Trophoblast cell (in vitro differentiated cells and primary cell): ENCODE data around the gene MORN3.

Experiments
- DNase-seq, 2 donors: peaks; one replicate each; pipeline ENCODE4 v3.0.0-alpha.2; 2016
- H2AFZ ChIP-seq: 2 replicates; pipeline ENCODE4 v1.6.1; 2013; ENCODE audit warnings: low read length, moderate library complexity, mild to moderate bottlenecking; ENCODE audit not compliant: insufficient read depth, poor library complexity
- H2AK5ac ChIP-seq: 2 replicates; pipeline ENCODE4 v1.6.1; 2013; ENCODE audit warnings: mild to moderate bottlenecking, low read length
- H2BK120ac ChIP-seq: 2 replicates; pipeline ENCODE4 v1.6.1; 2013; ENCODE audit warnings: low read length, mild to moderate bottlenecking, moderate library complexity; ENCODE audit not compliant: insufficient read depth, poor library complexity
- H2BK12ac ChIP-seq: 2 replicates; pipeline ENCODE4 v1.6.1; 2013; ENCODE audit warnings: mild to moderate bottlenecking, low read length, moderate library complexity
- H2BK5ac ChIP-seq: 2 replicates; pipeline ENCODE4 v1.6.1; 2013; ENCODE audit warnings: low read length, low read depth, moderate library complexity, mild to moderate bottlenecking; ENCODE audit not compliant: poor library complexity
- H3K14ac ChIP-seq: 2 replicates; pipeline ENCODE4 v1.6.1; 2013; ENCODE audit warnings: mild to moderate bottlenecking, low read length
- H3K18ac ChIP-seq: 2 replicates; pipeline ENCODE4 v1.6.1; 2013; ENCODE audit warnings: mild to moderate bottlenecking, low read length
- H3K23ac ChIP-seq: 2 replicates; pipeline ENCODE4 v1.6.1; 2013; ENCODE audit warnings: low read length
- H3K27ac ChIP-seq: 2 replicates; pipeline ENCODE4 v1.5.1; 2013; ENCODE audit warnings: low read depth, mild to moderate bottlenecking, inconsistent platforms, low read length, moderate library complexity
- H3K27me3 ChIP-seq: 2 replicates; pipeline ENCODE4 v1.6.1; 2013; ENCODE audit warnings: inconsistent platforms, mild to moderate bottlenecking, low read length, moderate library complexity; ENCODE audit not compliant: insufficient read depth
- H3K36me3 ChIP-seq, 2 experiments: 1 replicate in 1 of 2; 2 replicates in 1 of 2; pipeline ENCODE4 v1.6.1; 2013; ENCODE audit warnings: low read length in 2 of 2, mild to moderate bottlenecking in 2 of 2, moderate library complexity in 1 of 2; ENCODE audit not compliant: insufficient read depth in 2 of 2, control insufficient read depth in 1 of 2
- H3K4ac ChIP-seq: 2 replicates; pipeline ENCODE4 v1.6.1; 2013; ENCODE audit warnings: low read depth, mild to moderate bottlenecking, low read length, moderate library complexity
- H3K4me1 ChIP-seq, 2 experiments: 1 replicate in 1 of 2; 2 replicates in 1 of 2; pipeline ENCODE4 v1.6.1; 2013; ENCODE audit warnings: low read length in 2 of 2, mild to moderate bottlenecking in 2 of 2, moderate library complexity in 1 of 2; ENCODE audit not compliant: insufficient read depth in 2 of 2, control insufficient read depth in 1 of 2
- H3K4me2 ChIP-seq: 2 replicates; pipeline ENCODE4 v1.6.1; 2013; ENCODE audit warnings: inconsistent platforms, mild to moderate bottlenecking, low read length, moderate library complexity
- H3K4me3 ChIP-seq: 2 replicates; pipeline ENCODE4 v1.5.1; 2013; ENCODE audit warnings: mild to moderate bottlenecking, low read depth, low read length, inconsistent platforms
- H3K79me1 ChIP-seq: one replicate; pipeline ENCODE4 v1.6.1; 2013; ENCODE audit warnings: low read length
- H3K79me2 ChIP-seq: 2 replicates; pipeline ENCODE4 v1.6.1; 2013; ENCODE audit warnings: low read length, mild to moderate bottlenecking; ENCODE audit not compliant: control insufficient read depth, insufficient read depth, poor library complexity
- H3K9ac ChIP-seq: 2 replicates; pipeline ENCODE4 v1.6.1; 2013; ENCODE audit warnings: mild to moderate bottlenecking, low read length
- H3K9me3 ChIP-seq: 2 replicates; pipeline ENCODE4 v1.6.1; 2013; ENCODE audit warnings: low read depth, mild to moderate bottlenecking, control low read depth, inconsistent platforms, low read length; ENCODE audit not compliant: insufficient read depth
- H4K12ac ChIP-seq: 2 replicates; pipeline ENCODE4 v1.6.1; 2013; ENCODE audit warnings: low read depth, mild to moderate bottlenecking, low read length, moderate library complexity
- H4K8ac ChIP-seq: 2 replicates; pipeline ENCODE4 v1.6.1; 2013; ENCODE audit warnings: low read depth, mild to moderate bottlenecking, low read length, moderate library complexity
- H4K91ac ChIP-seq: one replicate; pipeline ENCODE4 v1.6.1; 2013; ENCODE audit warnings: low read depth, mild to moderate bottlenecking, low read length, moderate library complexity
- WGBS: extraction: QIAGEN DNeasy Blood & Tissue Kit; methylation state at CpG from one replicate; pipeline ENCODE4 v1.1.7; 2013; ENCODE audit warnings: missing lambda C conversion rate; ENCODE audit not compliant: insufficient read length, insufficient coverage; ENCODE audit errors: extremely low coverage; 5-methylcytosine and 5-hydroxymethylcytosine counted together

Gene MORN3

GRCh38 chr12:121678305-121678704 lies 8.9 kb upstream of the MORN3 start:
- DNase-seq = no peak
- no peak overlapping the region for H4K8ac ChIP-seq
- H3K4me1 ChIP-seq = no peaks in the 10 kb centered on the region
- H3K4ac ChIP-seq = no peak overlapping the region
- H3K14ac ChIP-seq = no peak overlapping the region
- no peaks in the 10 kb centered on the region for H3K79me1 ChIP-seq
- no peaks in the 10 kb centered on the region for H3K36me3 ChIP-seq
- no peak overlapping the region for H4K12ac ChIP-seq
- H2AK5ac ChIP-seq = no peak overlapping the region
- no peak overlapping the region for H3K4me2 ChIP-seq
- H3K79me2 ChIP-seq = no peaks in the 10 kb centered on the region
- H2BK5ac ChIP-seq = no peak overlapping the region
- H3K18ac ChIP-seq = no peak overlapping the region
- no peak overlapping the region for H2AFZ ChIP-seq
- H3K27ac ChIP-seq = no peak overlapping the region
- WGBS = no CpG with 5 or more reads among the region's 3 CpGs
- H3K23ac ChIP-seq = no peak overlapping the region
- no peak overlapping the region for H2BK12ac ChIP-seq
- no peak overlapping the region for H3K4me3 ChIP-seq
- no peaks in the 10 kb centered on the region for H3K27me3 ChIP-seq
- no peaks in the 10 kb centered on the region for H3K9me3 ChIP-seq
- no peak overlapping the region for H2BK120ac ChIP-seq
- no peak overlapping the region for H4K91ac ChIP-seq
- H3K9ac ChIP-seq = no peak overlapping the region

DNA sequence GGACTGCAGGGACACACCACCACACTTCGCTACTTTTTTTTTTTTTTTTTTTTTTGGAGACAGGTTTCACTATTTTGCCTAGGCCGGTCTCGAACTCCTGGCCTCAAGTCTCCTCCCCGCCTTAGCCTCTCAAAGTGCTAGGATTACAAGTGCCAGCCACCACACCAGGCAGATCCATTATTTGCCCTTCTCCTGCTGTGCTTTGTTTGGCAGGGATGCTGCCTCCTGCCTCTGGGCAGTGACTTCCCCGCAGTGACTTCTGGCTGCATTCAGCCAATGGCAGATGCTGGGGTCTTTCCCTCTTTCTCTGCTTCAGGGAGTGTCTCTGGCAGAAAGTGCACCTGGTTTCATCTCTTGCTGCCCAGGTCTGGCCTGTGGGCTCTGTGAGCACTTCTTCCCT lies 6.7 kb upstream of the MORN3 start:
- Histone ChIP-seq H3K23ac (no peak overlapping the region), H3K27ac (no peak overlapping the region), H3K36me3 (no peaks in the 10 kb centered on the region), H3K4me2 (no peak overlapping the region), H3K18ac (no peak overlapping the region), H3K79me1 (peaks cover 5% of the 10 kb centered on the region), H2BK120ac (no peak overlapping the region), H4K91ac (no peak overlapping the region), H3K79me2 (no peaks in the 10 kb centered on the region), H3K4ac (no peak overlapping the region), H3K4me3 (no peak overlapping the region), H2BK5ac (no peak overlapping the region), H2AFZ (no peak overlapping the region), H4K12ac (no peak overlapping the region), H2AK5ac (no peak overlapping the region), H4K8ac (no peak overlapping the region), H3K9ac (no peak overlapping the region), H3K9me3 (no peaks in the 10 kb centered on the region), H3K14ac (no peak overlapping the region), H2BK12ac (no peak overlapping the region), H3K4me1 (peaks cover 3 to 6% of the 10 kb centered on the region in 2 experiments), H3K27me3 (no peaks in the 10 kb centered on the region)
- no CpG with 5 or more reads among the region's 5 CpGs for WGBS
- no peak for DNase-seq

GRCh38 chr12:121673013-121673511 lies 3.6 kb upstream of the MORN3 start:
- Histone ChIP-seq H3K18ac (peak overlapping the region; percentile 4), H3K4me2 (peak overlapping the region; percentile 73), H3K27ac (no peak overlapping the region), H4K8ac (peak overlapping the region; percentile 96), H3K4ac (no peak overlapping the region), H3K4me3 (no peak overlapping the region), H3K79me2 (peaks cover 2% of the 10 kb centered on the region), H3K14ac (peak overlapping the region; percentile 53), H2BK120ac (no peak overlapping the region), H2BK12ac (no peak overlapping the region), H3K27me3 (no peaks in the 10 kb centered on the region), H2BK5ac (no peak overlapping the region), H4K12ac (peak overlapping the region; percentile 79), H3K23ac (no peak overlapping the region), H3K9me3 (no peaks in the 10 kb centered on the region), H3K4me1 (peaks cover 11 to 13% of the 10 kb centered on the region in 2 experiments), H3K9ac (no peak overlapping the region), H3K36me3 (no peaks in the 10 kb centered on the region), H4K91ac (peak overlapping the region; percentile 59), H3K79me1 (peaks cover 5% of the 10 kb centered on the region), H2AK5ac (peak overlapping the region; percentile 15), H2AFZ (peak overlapping the region; percentile 88)
- no CpG with 5 or more reads among the region's 12 CpGs for WGBS
- DNase-seq = peak in 1 of 2 donors; percentile 51

DNA sequence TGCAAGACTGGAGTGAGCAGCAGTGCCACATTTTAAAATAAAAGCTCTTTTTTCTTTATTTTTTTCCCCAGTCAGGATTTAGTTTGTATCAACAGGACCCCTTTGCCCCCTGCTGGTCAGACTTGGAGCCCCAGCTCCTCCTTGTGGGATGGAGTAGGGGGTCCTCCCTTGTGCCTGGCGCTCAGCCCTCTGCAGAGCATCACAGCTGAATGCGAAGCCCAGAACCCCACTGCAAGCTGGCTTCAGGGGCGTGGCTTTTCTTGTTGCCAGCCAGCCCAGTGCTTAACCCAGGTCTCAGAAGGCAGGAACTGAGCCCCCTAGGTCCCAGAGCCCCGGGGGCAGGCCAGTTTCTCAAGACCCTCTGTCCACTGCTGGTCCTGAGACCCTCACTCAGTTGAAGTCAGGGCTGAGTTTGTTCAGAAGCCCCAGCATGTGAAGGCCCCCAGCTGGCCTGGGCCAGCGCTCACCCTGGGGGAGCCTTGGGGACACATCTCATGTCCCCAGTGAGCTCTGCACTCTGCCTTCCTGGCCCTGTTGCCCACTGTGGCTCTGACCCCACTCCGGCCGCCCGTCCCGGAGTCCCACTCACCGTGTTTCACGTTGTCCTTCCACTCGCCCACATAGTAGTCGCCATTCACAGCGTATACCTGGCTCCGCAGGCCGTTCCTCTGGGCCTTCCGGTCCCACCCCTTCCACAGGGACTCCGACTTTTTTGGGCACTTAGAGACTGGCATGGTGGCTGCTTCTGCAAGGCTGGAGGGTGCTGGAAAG lies 519 bp downstream of the MORN3 start:
- peak overlapping the region; percentile 3 for H4K8ac ChIP-seq
- H3K14ac ChIP-seq = peak overlapping the region; percentile 12
- peaks cover 11 to 13% of the 10 kb centered on the region in 2 experiments for H3K4me1 ChIP-seq
- peak overlapping the region; percentile 34 for H2BK12ac ChIP-seq
- H3K27me3 ChIP-seq = no peaks in the 10 kb centered on the region
- H3K23ac ChIP-seq = no peak overlapping the region
- peaks cover 5% of the 10 kb centered on the region for H3K79me1 ChIP-seq
- H3K9ac ChIP-seq = no peak overlapping the region
- peak overlapping the region; percentile 48 for H2BK120ac ChIP-seq
- no peaks in the 10 kb centered on the region for H3K36me3 ChIP-seq
- H4K91ac ChIP-seq = peak overlapping the region; percentile 60
- peak overlapping the region; percentile 31 for H3K4ac ChIP-seq
- no peak overlapping the region for H3K27ac ChIP-seq
- H2AFZ ChIP-seq = peak overlapping the region; percentile 1
- DNase-seq = peak in 1 of 2 donors; percentile 52
- peak overlapping the region; percentile 93 for H2AK5ac ChIP-seq
- H2BK5ac ChIP-seq = peak overlapping the region; percentile 4
- H3K9me3 ChIP-seq = no peaks in the 10 kb centered on the region
- peaks cover 2% of the 10 kb centered on the region for H3K79me2 ChIP-seq
- peak overlapping the region; percentile 31 for H3K4me2 ChIP-seq
- H3K4me3 ChIP-seq = no peak overlapping the region
- peak overlapping the region; percentile 77 for H3K18ac ChIP-seq
- WGBS = no CpG with 5 or more reads among the region's 18 CpGs
- H4K12ac ChIP-seq = peak overlapping the region; percentile 48
